Thyroid gland (tissue), 4 donors: ENCODE results near the gene SLC19A2. TPM values are rescaled to one million over a fixed set of nuclear protein-coding genes. Genes with fewer than 3 reads are reported as not detected.

Experiments
- DNase-seq, 2 donors: peaks; one replicate each; pipeline ENCODE4 v3.0.0-alpha.2; 2019
- H3K27ac ChIP-seq, 3 donors: fragments of 200-600 bp; sonication (generic); 1 replicate in 2 of 3; 2 replicates in 1 of 3; pipeline ENCODE4 v1.5.1; 2016 to 2019; ENCODE audit warnings: mild to moderate bottlenecking in 1 of 3, moderate library complexity in 1 of 3
- H3K27me3 ChIP-seq: fragments of 200-600 bp; sonication (generic); one replicate; pipeline ENCODE4 v1.5.1; 2019
- H3K36me3 ChIP-seq, 2 donors: fragments of 200-600 bp; sonication (generic); one replicate each; pipeline ENCODE4 v1.5.1; 2016 to 2019
- H3K4me1 ChIP-seq, 2 donors: fragments of 200-600 bp; sonication (generic); one replicate each; pipeline ENCODE4 v1.5.1; 2017 to 2019
- H3K4me3 ChIP-seq, 3 donors: fragments of 200-600 bp; sonication (generic); replicated peaks in 1 of 3; 1 replicate in 2 of 3; 2 replicates in 1 of 3; pipeline ENCODE4 v1.5.1; 2016; ENCODE audit warnings: mild to moderate bottlenecking in 1 of 3
- H3K9me3 ChIP-seq: fragments of 200-600 bp; sonication (generic); one replicate; pipeline ENCODE4 v1.5.1; 2017
- CTCF ChIP-seq, 6 experiments: fragments of 200-600 bp in 3 of 6; fragments of 450-650 bp in 3 of 6; sonication (generic) in 3 of 6; IDR thresholded peaks; one replicate each; pipeline ENCODE4 v1.5.1; 2016 to 2019; ENCODE audit warnings: antibody characterized with exemption in 6 of 6, mild to moderate bottlenecking in 2 of 6, inconsistent platforms in 1 of 6, moderate library complexity in 1 of 6
- POLR2A ChIP-seq, 2 donors: fragments of 450-650 bp; IDR thresholded peaks; one replicate each; pipeline ENCODE4 v1.6.1; 2017; ENCODE audit warnings: antibody characterized with exemption in 2 of 2, mild to moderate bottlenecking in 2 of 2, moderate library complexity in 1 of 2
- WGBS, 2 donors: methylation state at CpG; one replicate each; pipeline ENCODE4 v1.1.5; 2017; 5-methylcytosine and 5-hydroxymethylcytosine counted together
- intact Hi-C: fragments of 100-400 bp; cut with DNase I; formaldehyde crosslinking; loops from one replicate; pipeline ENCODE4 v1.15.1; 2023
- total RNA-seq, 4 donors: library from RNA; depleted of rRNA; stranded (reverse); fragments of >200 nt; gene quantifications; one replicate each; pipeline ENCODE4 v1.2.3, GENCODE V29; 2016

The SLC19A2 gene
- total RNA-seq, 4 donors from 2014 or later = 19.0 to 41.0 (median 27.8) TPM

- Histone ChIP-seq H3K9me3 (no peaks in the 10 kb centered on the region), H3K4me1 (peaks cover 7 to 42% of the 10 kb centered on the region in 2 donors), H3K27ac (peak overlapping the region; percentile 86 to 97 (median 91)), H3K36me3 (no peaks in the 10 kb centered on the region), H3K4me3 (no peak overlapping the region), H3K27me3 (no peaks in the 10 kb centered on the region)
- 69 to 70% methylated on average over 9 of the region's 9 CpGs for WGBS, 2 donors
- TF ChIP-seq CTCF (IDR thresholded peaks at IDR 0.05) = no peak
- no peak for TF ChIP-seq POLR2A (IDR thresholded peaks at IDR 0.05)
- intact Hi-C loops = no loop called here
- DNase-seq = no peak
Measured at GRCh38 chr1:169528215-169529067, 42.7 kb upstream of the SLC19A2 start.

GRCh38 chr1:169527451-169528214 lies 41.9 kb upstream of the SLC19A2 start:
- no peaks in the 10 kb centered on the region for H3K9me3 ChIP-seq
- H3K36me3 ChIP-seq = no peaks in the 10 kb centered on the region
- DNase-seq = no peak
- WGBS, 2 donors = 92 to 99% methylated on average over 5 of the region's 5 CpGs
- TF ChIP-seq POLR2A (IDR thresholded peaks at IDR 0.05) (no peak), CTCF (IDR thresholded peaks at IDR 0.05) (no peak)
- H3K4me1 ChIP-seq = peaks cover 7 to 42% of the 10 kb centered on the region in 2 donors
- H3K27me3 ChIP-seq = no peaks in the 10 kb centered on the region
- H3K27ac ChIP-seq = peak overlapping the region in 2 of 3 donors; percentile 86 to 97
- no peak overlapping the region for H3K4me3 ChIP-seq
- intact Hi-C loops = no loop called here

DNA sequence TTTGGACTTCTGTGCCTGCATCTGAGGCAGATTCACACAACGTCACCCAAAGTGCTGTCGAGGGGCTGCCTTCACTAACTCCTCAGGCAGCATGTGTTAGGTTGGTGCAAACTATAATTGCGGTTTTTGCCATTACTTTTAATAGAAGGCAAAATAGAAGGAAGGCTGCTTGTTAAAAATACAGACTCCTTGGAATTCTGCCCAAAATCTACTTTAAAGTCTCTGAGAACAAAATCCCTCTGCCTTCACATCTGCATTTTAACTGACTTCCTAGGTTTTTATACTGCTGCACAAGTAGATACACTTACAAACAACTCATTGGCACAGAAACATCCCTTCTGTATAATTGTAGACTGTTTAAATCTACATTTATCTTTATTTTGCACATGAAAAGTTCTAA lies 41.3 kb upstream of the SLC19A2 start:
- Histone ChIP-seq H3K4me3 (no peak overlapping the region), H3K9me3 (no peaks in the 10 kb centered on the region), H3K27ac (peak overlapping the region in 2 of 3 donors; percentile 86 to 97), H3K4me1 (peaks cover 7 to 42% of the 10 kb centered on the region in 2 donors), H3K27me3 (no peaks in the 10 kb centered on the region), H3K36me3 (no peaks in the 10 kb centered on the region)
- TF ChIP-seq CTCF (IDR thresholded peaks at IDR 0.05) (no peak), POLR2A (IDR thresholded peaks at IDR 0.05) (no peak)
- 69% methylated on average over 3 of the region's 3 CpGs for WGBS, 2 donors
- DNase-seq = no peak
- intact Hi-C loops = no loop called here

- WGBS, 2 donors = 92 to 93% methylated on average over 1 of the region's 1 CpG
- no peak for TF ChIP-seq POLR2A (IDR thresholded peaks at IDR 0.05)
- TF ChIP-seq CTCF (IDR thresholded peaks at IDR 0.05) = no peak
Measured at GRCh38 chr1:169526120-169526832, 40.5 kb upstream of the SLC19A2 start.

More at GRCh38 chr1:169526120-169526832, 40.5 kb upstream of the SLC19A2 start:
- Histone ChIP-seq H3K27me3 (no peaks in the 10 kb centered on the region), H3K4me1 (peaks cover 7 to 42% of the 10 kb centered on the region in 2 donors), H3K4me3 (no peak overlapping the region), H3K27ac (peak overlapping the region in 1 of 3 donors; percentile 86), H3K36me3 (no peaks in the 10 kb centered on the region), H3K9me3 (no peaks in the 10 kb centered on the region)
- intact Hi-C loops = no loop called here
- no peak for DNase-seq
